HG02938 (cell line): ENCODE results near the gene SLC44A5.

Experiments
- ATAC-seq: cut with Tn5 transposase; IDR thresholded peaks from one replicate; pipeline ENCODE4 v1.9.1; 2021; ENCODE audit warnings: mild to moderate bottlenecking, moderate library complexity; ENCODE audit not compliant: unreplicated experiment

SLC44A5 gene

DNA sequence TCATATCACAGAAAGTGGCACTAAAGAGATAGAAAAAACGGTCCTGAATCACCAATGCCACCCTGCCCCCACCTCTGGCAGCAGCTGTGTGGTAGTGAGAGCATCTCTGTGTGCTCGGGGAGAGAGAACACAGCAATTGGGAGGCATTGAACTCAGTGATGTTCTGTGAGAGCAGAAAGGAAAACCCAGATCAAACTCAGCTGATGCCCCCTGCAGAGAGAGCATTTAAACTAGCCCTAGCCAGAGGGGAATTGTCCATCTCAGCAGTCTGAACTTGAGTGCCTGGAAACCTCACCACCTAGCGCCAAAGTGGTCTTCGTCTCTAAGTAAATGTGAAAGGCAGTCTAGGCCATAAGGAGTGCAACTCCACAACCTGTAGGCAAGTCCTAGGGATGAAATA lies 21.3 kb downstream of the SLC44A5 start:
- ATAC-seq: no peak

DNA sequence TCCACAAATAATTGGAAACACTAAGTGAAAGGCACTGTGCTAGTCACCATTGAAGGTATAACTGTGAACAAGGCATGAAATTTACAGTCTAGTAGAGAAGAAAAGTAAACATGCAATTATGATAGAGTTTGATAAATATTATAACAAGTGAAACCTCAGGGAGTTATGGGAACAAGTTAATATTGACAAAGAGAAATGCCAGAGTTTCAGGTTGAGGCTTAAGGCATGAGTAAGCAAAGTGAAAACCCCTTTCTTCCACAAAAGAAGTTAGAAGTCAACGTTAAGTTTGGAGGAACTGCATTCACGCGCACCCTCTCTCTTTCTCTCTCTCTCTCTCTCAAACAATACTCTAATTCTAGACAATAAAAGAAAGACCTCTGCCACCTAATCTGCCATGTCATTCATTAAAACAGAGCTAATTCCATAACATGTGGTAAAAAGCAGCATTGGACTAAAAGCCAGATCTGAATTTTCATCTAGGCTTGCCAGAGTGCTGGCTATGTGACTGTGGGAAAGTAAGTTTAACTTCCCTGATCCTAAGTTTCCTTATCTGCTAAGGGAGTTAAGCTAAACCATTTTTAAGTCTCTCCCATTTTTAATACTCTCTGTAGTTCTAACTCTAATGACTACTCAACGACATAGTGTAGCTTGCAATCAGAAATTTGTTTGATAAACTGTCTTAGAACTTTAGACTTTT lies 22.0 kb downstream of the SLC44A5 start:
- no peak for ATAC-seq

DNA sequence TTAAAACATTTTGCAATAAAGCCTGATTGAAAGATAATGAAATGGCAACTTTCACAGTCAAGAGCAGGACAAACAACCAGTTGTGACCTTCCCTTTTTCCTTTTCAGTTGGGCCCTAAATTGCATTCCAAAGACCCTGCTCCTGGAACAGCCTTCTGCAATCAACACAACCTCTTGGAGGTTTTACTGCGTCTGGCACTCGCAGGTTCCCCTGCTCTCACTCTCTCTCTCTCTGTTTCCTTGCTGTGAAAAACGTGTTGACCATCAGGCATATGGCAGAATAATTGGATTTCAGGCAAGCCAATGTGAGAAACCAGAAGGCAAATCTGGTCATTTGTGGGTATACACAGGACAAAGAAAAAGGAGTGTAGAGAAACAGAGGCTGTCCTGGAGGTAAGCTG lies 23.2 kb downstream of the SLC44A5 start:
- ATAC-seq: no peak

DNA sequence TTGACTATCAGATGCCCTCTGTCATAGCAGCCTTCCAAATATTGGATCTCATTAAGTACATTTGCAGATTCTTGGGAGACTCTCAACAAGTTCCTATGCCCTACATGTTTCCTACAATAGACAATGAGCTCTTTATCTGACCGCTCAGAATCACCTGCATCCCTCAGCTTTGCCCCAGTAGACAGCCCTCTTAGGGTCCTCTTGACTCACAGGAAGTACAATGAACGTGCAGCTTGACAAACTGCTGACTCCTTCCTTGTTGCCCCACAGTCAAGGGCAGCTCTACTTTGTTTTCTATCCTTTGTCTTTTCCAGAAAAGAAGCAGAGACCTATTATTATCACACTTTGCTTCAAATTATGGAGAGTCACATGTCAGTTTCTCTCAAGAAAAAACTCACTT lies 27.6 kb downstream of the SLC44A5 start:
- no peak for ATAC-seq

DNA sequence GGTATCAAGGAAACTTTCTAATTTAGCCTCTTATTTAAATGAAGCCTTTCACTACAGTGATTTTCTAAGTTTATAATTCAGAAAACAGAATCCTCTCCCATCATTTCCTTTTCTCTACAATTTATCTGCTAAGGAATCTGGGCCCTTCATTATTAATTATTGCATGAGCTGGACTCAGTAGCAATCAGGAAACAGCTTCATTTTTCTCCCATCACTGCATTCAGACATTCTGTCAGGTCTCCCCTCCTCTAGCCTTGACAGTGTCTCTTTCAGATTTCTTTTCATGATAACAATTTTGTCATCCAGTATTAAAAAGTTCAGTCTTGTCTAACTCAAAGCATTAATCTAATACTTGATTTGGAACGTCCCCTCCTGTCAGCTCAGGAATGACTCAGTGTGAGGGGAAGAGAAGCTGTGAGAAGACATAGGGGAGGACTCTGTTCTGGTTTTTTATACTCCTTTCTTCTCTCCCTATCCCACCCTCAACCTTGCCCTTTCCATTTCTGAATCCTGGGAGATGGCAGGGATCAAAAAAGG lies 28.1 kb downstream of the SLC44A5 start:
- no peak for ATAC-seq

DNA sequence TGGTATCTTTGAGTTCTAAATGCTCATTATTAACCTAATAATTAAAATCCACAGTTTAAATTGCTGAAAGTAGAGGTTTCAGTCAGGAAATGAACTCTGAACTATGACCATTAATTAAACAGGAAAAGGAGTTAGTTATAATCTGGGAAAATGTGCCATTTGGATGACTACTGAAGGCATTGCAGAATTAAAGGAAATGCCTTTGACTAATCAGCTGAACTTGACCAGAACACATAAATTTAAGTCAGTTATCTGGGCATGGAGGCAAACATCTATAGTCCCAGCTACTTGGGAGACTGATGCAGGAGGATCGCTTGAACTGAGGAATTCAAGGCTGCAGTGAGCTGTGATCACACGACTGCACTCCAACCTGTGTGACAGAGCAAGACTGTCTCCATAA lies 31.9 kb downstream of the SLC44A5 start:
- no peak for ATAC-seq

DNA sequence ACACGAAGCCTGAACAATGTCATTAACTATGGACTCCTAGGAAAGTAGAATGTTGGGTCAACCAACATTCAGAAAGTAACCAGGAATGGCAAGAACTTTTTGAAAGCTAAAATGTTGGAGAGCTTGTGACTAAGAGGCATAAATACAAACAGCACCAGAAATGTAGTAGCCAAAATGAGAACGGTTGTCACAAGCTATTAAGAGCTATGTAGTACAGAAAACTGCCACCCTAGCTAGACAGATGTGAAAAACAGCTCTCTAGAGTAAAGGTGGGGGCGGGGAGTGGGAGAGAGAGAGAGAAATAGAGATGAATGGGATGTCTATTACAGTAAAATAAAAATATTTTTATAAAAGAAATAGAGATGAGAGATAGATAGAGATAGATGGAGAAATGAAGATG lies 35.1 kb downstream of the SLC44A5 start:
- no peak for ATAC-seq

DNA sequence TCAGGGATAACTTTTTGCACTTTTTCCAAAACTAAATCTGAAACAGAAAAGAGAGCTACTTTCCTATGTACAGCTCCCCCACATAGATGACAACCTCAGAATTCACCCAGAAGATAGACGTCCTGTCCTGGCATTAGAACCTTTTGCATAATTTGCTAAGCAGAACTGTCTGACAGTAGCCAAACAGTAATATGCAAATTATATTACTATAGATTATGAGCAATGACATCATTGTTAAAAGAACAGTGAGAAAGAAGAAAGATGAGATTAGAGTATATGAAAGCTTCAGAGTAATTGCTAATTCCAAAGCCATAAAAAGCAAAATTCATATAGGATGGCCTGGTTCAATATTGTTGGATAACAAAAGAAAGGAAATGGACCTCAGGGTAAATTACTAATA lies 43.7 kb downstream of the SLC44A5 start:
- no peak for ATAC-seq

DNA sequence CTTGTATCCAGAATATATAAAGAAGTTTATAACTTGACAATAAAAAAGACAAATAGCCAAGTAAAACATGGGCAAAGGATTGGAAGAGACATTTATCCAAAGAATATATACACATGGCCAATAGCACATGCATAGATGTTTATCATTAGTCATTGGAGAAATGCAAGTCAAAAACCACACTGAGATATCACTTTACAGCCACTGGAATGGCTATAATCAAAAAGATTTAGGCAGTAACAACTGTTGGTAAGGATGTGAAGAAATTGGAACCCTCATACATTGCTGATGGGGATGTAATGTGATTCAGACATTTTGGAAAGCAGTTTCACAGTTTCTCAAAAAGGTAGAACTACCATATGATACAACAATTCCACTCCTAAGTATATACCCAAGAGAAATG lies 51.1 kb downstream of the SLC44A5 start:
- ATAC-seq: no peak

DNA sequence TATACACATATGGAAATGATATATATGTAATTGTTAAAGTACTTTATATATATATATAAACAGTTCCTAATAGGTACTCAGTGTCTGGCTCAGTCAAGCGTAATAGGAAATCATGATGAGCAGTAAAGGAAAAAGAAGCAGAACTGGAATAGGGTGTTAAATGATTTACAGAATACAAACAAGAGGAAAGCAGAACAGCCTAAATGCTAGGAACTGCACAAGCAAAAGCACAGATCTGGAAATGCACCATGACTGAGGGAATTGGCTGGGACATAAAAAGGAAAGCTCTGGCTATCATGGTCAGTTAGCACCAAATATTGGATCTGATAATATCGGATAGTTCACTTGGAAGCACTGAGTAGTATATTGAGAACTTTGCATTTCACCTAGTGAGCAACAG lies 51.8 kb downstream of the SLC44A5 start:
- ATAC-seq: no peak

DNA sequence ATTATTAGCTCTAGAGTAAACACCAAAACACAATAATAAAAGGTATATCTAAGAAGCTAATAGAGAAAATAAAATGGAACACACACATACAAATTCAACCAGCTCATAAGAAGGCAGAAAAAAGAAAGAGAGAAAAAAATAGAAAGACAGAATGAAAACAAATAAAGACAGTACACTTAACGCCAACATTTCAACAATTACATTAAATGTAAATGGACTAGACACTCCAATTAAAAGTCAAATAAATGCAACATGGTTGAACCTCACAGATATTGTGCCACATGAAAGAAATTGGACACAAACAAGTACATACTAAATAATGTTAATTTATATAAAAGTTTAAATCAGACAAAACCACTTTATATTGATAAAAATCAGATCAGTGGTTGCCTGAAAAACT lies 56.0 kb downstream of the SLC44A5 start:
- ATAC-seq: no peak

DNA sequence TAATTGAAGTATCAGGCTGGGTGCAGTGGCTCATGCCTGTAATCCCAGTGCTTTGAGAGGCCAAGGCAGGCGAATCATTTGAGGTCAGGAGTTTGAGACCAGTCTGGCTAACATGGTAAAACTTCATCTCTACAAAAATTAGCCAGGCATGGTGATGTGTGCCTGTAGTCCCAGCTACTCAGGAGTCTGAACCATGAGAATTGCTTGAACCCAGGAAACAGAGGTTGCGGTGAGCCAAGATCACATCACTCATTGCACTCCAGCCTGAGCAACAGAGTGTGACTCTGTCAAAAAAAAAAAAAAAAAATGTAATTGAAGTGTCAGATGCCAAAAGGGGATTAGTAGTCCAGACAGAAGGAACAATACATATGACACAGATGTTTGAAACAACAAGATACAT lies 56.7 kb downstream of the SLC44A5 start:
- no peak for ATAC-seq

DNA sequence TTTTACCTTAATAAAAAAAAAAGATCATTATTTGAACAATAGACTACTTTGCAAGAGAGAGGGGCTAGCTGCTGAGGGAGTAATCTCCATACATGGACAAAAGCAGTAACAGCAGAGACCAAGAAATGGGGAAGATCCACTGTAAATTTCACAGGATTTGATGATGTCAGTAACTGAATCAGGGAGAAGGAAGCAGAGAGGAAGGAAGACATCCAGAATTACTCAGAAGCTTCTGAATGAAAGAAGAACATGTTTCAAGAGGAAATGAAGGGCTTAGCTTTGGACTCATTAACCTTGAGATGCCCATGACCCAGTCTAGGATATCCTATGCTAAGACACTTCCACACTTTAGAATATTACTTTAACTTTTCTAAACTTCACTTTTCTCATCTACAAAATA lies 60.4 kb downstream of the SLC44A5 start:
- no peak for ATAC-seq

DNA sequence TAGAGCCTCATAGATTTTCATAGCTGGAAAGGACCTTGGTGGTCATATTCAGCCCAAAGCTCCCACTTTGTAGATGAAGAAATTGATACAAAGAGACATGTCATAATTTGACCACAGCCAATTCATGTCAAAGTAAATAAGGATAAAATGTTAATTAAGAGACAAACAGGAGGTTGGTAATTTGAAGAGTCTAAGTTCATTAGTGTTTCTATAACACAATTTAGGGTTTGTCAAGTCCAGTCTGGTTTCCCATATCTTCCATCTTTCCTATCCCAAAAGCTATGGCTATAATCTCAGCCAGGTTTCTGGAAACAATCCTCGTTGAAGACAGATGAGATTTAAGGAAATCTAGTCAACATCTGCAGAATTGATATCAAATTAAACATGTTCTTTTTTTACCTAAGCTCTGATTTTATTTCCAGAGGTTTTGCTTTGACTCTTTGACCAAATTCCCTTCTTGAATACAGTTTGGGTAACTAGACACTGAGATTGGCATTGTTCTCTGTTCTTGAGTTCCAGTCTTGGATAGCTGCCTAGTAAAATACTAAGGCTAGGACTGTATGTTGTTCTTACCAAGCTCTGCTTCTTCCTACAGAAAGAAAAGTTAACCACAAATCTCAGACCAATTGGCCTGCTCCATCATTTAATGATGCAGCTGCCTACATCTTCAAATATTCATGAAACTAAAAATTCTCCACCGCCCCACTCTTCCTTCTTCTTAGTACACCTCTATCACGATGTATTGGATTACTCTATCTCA lies 62.0 kb downstream of the SLC44A5 start:
- no peak for ATAC-seq

DNA sequence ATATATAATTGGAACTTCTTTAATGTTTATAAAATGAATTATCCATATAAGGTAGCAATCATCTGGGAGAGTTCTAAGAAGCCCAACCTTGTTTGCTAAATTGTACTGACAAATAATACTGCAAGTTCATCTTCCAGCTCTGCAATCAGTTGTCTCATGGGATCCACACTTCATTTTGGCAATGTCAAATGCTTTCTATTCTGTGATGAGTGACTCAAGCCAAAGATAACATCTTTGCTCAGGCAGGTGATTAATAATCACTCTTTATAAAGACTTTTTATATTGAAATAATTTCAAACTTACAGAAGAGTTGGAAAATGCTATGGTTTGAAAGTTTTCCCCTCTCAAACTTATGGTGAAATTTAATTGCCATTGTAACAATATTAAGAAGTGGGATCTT lies 67.2 kb downstream of the SLC44A5 start:
- ATAC-seq: no peak

DNA sequence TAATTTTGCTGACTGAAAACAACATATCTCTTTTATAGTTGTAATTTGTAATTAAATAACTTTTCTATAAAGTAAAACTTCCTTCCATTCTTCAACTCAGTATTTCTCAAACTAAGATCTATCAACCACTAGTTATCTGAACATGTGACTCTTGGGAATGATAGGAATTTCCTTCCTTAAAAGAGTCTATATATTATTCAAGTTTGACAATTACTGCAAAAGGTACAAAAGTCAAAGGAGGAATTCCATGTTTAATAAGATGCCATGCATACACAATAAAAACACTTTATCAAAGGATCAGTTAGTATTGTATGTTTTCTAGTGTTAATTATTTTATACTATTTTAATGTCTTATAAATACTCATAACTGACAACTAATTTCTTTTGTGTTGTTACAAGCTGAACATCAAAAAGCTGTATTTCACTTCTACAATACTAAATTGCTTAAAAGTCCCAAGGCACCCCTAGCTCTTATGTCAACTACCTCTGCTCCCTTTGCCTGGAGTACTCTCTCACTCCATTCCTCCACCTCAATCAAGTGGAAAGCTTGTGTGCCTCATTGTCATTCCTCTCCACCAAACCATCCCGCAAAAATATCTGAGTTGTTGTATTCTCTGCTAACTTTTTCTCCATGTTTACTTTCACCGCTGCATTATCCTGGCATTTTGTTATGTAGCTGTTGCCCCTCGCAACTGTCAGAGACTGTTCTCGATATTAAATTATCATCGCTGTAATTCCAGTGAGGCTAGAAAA lies 67.9 kb downstream of the SLC44A5 start:
- ATAC-seq: no peak

DNA sequence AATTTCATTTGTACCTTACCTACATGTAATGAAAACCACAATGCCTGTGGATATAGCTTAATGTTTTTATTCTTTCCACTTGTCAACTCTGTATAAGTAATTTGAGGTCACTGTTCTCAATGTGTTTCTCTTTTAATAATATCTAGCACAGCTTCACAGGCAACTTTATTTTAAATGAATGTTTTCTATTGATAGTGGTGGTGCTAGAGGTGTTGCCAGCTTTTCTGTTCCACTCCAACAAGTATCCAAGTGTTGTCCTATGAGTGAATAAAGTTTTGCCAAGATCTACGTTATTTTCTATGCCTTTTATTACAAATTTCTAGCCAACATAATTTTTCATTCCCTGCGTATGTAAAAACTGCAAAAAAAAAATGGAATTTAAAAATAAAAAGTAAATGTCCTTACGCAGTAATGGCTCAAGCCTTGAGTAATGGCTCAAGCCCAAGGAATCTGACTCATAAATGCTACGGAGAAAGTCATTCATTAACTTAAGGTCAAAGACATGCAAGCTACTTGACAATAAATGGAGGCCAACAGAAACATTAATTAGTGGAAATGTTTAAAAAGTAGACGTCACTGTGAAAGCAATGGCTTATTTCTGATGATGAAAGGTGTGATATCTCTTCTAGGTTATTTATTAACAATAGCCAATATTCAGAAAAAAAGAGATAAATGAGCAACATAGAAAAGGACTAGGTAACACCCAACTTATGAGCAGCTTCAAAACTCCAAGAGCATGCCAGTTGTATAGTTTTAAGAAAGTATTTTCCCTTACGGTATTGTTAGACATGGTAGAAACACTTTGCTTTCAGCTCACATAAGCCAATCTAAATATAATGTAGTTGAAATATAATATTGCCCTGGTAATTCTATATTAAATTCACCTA lies 71.4 kb downstream of the SLC44A5 start:
- no peak for ATAC-seq

DNA sequence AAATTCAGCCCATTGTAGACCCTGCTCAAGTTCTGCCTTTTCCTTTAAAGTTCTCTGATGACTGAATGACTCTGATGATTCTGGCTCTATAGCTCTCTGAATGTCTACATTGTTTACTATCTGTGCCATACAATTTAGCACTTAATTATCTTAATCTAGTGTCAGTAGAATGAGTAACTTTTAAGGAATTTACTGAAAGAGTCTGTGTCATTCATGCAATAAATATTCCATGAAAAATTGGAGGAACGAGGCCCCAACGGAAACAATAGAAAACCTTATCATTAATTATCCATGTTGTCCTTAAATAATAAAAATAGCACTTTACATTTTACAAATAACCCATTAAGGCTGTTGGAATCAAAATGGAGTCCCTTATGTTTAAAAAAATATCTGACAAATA lies 77.8 kb downstream of the SLC44A5 start:
- no peak for ATAC-seq

DNA sequence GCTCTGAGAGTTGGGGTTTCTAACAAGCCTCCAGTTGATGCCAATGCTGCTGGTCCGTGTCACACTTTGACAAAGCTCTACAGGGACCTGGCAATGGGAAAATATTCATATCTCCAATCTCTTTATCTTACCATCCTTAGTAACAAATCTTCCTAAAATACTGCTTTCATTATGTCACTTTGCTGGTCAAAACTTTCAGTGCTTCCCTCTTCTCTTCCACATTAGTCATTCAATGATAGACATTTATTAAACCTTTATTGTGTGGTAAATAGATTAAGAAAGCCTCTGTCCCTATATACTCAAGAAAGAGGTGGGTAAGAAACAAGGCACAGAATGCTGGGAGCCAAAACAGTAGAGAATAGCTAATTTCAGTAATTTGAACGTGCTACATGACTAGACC lies 79.3 kb downstream of the SLC44A5 start:
- no peak for ATAC-seq

DNA sequence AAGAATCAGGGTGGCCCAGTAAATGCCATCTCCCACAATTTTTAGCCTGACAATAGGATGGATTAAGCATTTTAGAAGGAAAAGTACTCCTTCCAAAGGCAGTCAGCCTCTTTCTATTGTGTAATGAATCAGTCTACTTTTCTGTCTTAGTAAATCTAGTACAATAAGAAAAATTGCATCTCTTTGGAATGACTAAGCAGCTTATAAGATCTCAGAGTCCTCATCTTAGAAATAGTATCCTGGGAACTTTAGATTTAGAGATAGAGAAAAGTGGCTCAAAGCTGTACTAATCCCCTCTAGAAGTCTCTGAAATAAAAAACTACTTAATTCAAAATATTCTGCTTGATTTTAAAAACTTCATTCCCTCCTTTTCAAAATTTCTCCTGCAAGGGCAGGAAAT lies 81.4 kb downstream of the SLC44A5 start:
- ATAC-seq: no peak

DNA sequence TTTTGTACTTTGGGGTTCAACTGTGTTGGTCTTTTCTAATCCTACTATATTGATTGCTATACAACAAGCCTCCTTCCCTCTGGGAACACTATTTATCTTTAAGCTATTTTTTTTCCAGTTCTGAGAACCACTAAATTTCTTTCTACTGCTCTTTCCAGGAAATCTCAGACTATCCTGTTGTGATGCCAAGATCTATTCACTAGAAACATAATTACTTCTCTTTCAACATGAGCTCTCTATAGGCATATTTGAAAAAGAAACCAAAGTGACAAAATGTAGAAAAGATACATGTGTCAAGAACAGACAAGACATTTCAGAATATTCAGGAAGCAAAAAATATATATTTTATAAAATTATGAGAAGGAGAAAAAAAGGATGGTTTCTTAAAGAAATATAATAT lies 82.9 kb downstream of the SLC44A5 start:
- ATAC-seq: no peak
